GM21526 (cell line): ENCODE results near the gene IQCN.
A peak's percentile ranks its signal among the peaks of the same experiment; 100 is the strongest.

Source experiments
- ATAC-seq: cut with Tn5 transposase; IDR thresholded peaks from one replicate; pipeline ENCODE4 v1.9.1; 2021; ENCODE audit warnings: moderate library complexity; ENCODE audit not compliant: unreplicated experiment, low FRiP score

Gene IQCN

GRCh38 chr19:18274219-18274780 lies at the start of gene IQCN:
Gene IQCN, minus strand, starts transcription at chr19:18274452. Its CDS starts 4,974 bp downstream, at chr19:18269478.
- no peak for ATAC-seq

- peak; percentile 79 for ATAC-seq
Measured at GRCh38 chr19:18322759-18323460, 48.7 kb upstream of the IQCN start, which contains the start of gene LSM4. Gene LSM4, minus strand, starts transcription at chr19:18323076. Its CDS starts 56 bp downstream, at chr19:18323020.

GRCh38 chr19:18322318-18322758 lies 48.1 kb upstream of the IQCN start:
- ATAC-seq, result no peak

GRCh38 chr19:18321734-18322102 lies 47.5 kb upstream of the IQCN start:
- no peak for ATAC-seq

- no peak for ATAC-seq
Measured at GRCh38 chr19:18320865-18321733, 46.8 kb upstream of the IQCN start.

GRCh38 chr19:18319591-18320135 lies 45.4 kb upstream of the IQCN start:
- ATAC-seq, result no peak

GRCh38 chr19:18317961-18318800 lies 43.9 kb upstream of the IQCN start:
- no peak for ATAC-seq

- no peak for ATAC-seq
Measured at GRCh38 chr19:18313398-18313797, 39.1 kb upstream of the IQCN start.

GRCh38 chr19:18312092-18312534 lies 37.9 kb upstream of the IQCN start:
- no peak for ATAC-seq

GRCh38 chr19:18311502-18312091 lies 37.3 kb upstream of the IQCN start:
- ATAC-seq, result no peak

GRCh38 chr19:18310966-18311365 lies 36.7 kb upstream of the IQCN start:
- no peak for ATAC-seq

GRCh38 chr19:18310118-18310909 lies 36.1 kb upstream of the IQCN start:
- no peak for ATAC-seq

GRCh38 chr19:18309525-18310064 lies 35.3 kb upstream of the IQCN start:
- ATAC-seq, result no peak

GRCh38 chr19:18308948-18309325 lies 34.7 kb upstream of the IQCN start:
- ATAC-seq, result no peak

GRCh38 chr19:18308051-18308947 lies 34.0 kb upstream of the IQCN start:
- no peak for ATAC-seq

- ATAC-seq, result no peak
Measured at GRCh38 chr19:18307271-18307681, 33.0 kb upstream of the IQCN start.

- no peak for ATAC-seq
Measured at GRCh38 chr19:18306888-18307260, 32.6 kb upstream of the IQCN start.
